GM21381 (cell line): Measurements from ENCODE around the gene IL22RA1.

ENCODE experiments used
- ATAC-seq: cut with Tn5 transposase; IDR thresholded peaks from one replicate; pipeline ENCODE4 v1.9.1; 2021; ENCODE audit warnings: mild to moderate bottlenecking, moderate library complexity; ENCODE audit not compliant: unreplicated experiment

The IL22RA1 gene

DNA sequence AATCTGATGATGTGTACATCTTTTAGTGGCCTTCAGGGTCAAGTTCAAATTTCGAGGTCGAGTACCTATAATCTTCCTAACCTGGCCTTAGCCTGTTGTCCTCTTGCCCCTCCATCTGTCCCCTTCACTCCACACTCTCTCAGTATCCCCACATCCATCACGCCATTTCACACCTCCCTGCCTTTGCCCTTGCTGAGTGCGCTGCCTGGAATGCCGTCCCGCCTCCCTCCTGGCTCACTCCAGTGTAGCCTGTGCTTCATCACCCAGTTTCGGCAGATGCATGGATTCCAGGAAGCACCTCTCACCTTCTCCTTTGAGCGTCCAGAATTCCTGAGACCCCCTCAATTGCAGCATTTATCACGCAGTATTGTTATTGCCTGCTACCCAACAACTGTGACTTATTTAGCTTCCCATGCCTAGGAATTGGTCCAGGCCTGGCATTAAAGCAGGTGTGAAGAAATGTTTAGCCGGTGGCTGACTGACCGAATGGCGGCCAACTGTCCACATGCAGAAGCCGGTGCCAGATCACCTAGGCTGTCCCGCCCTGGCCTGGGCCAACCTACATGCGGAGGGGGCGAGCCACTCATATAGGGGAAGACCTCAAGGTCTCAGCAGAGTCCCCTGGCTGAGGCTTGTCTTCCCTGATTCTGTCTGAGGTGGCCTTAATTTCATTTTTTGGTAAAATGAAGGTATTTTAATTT, 65.5 kb downstream of the IL22RA1 start:
- no peak for ATAC-seq

DNA sequence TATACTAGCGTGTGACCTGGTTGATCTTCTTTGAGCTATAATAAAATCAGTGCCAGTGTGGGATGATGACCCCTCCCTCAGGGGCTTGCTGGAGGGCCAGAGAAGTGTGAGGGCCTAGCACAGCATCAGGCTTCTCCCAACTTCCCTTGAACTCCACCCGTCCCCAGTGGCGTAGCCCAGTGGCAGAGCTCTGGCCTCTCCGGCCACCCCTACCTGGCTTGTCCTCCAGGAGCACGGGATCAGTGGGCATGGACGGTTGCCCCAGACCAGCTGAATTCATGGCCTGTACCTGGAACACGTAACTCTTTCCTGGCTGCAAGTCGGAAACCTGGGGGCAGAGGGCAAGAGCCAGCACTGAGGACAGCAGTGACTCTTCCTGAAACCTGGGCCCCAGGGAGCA, 67.0 kb downstream of the IL22RA1 start:
- no peak for ATAC-seq

DNA sequence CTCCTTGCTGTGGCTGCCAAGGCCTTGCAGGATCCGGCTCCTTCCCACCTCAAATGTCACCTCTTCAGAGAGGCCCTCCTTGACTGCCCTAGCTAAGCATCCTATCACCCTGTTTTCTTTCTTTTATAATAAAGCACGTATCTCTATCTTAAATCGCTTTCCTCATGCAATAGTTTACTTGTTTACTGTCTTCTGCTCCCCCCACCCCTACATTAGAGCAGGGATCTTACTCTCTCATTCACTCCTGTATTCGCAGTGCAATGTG, 67.4 kb downstream of the IL22RA1 start:
- no peak for ATAC-seq

DNA sequence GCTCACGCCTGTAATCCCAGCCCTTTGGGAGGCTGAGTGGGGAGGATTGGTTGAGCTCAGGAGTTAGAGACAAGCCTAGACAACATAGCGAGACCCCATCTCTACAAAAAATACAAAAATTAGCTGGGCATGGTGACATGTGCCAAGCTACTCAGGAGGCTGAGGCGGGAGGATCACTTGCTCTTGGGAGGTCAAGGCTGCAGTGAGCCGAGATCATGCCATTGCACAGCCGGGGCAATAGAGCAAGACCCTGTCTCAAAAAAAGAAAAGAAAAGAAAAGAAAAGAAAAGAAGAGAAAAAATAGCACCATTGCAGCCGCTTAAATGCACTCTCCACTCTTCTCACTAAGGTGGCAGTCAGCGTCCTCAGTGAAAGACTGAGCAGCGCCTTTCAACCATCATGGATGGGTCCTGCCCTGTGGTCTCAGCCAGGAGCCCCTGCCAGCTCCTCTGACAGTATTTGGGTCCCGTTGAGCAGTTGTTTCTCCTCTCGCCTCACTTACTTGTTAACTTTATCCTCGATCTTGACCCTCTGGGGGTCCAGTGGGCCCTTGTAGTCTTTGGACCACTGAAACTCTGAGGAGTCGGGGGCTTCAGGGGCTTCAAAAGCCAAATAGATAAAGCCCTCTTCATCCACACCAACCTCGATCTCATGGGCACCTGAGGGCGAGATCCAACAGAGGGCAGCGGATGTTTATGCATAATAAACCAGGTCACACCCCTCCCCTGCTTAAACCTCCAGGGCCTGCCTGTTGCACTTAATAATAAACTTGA, 67.9 kb downstream of the IL22RA1 start:
- ATAC-seq: no peak

DNA sequence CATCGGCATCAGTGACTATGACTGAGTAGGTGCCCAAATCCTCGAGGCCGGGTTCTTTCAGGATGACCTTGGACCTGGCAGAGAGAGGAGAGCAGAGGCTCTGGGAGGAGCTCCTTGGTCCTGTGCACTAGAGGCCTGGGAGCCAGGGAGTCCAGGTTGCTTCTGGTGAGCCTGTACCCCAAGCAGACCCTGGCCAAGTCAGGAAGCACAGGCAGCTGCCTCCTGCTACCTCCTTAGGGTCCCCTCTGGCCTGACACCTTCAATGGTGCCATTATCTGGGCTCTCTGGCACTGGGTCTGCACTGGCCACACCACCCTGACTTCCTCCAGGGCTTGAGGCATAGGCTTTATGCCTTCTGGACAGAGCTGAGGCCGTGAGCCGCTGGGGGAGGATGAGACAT, 68.7 kb downstream of the IL22RA1 start:
- no peak for ATAC-seq

DNA sequence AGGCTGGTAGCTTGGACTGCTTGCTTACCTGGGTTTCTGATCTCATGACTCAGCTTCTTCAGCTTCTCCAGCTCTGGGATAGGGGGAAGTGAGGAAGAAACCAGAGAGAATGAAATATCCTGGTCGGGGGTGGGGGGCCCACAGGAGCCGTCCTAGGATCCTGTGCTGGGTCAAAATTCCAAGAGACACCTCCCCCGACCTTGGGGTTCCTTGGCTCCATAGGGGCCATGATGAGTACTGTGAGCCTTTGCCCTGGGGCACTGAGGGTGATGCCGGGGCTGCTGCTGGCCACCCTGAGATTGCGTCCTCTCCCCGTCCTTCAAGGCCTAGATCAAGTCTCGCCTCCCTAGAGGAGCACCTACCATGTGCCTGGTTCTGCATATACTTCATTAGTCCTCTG, 71.0 kb downstream of the IL22RA1 start:
- ATAC-seq: no peak

DNA sequence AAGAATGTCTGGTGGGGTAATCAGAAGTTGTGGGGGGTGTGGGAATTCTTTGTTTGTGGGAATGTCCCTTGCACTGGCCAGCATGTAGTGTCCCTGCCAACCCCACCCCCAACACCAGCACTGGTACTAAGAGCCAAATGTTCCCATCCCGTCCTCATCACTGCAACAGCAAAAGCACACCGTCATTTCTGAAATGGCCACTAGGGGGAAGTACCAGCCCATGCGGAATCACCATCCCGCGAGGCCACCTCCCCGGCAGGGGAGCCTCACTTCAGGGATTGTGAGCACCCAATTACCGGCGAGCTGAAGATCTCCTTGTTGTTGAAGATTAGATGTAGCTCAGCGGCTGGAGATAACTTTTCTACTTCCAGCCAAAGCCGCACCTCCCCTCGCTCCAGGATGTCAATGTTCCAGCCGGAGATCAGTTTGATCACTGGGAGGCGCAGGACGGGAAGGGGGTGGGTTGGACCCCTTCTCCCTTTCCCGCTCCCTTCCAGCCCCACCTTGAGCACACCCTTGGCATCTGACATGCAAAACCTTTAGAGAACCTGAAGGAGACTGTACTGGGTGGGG, 72.0 kb downstream of the IL22RA1 start:
- no peak for ATAC-seq

DNA sequence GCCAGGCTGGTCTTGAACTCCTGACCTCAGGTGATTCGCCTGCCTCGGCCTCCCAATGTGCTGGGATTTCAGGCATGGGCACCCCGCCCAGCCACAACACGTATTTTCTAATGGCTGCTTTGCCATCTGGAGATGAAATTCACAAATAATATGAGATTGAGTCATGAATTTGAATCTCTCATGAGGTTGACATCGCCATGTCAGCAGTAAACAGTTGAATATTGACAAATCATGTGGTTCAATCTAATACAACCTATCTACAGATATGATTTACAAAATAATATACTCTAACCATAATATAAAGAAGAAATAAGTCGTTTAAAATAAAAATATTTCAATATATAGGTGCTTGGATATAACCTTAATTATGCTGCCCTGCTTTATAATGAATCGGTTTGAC, 73.1 kb downstream of the IL22RA1 start:
- no peak for ATAC-seq
